HepG2 (cell line): ENCODE data around the gene COX10. TPM values are rescaled to one million over a fixed set of nuclear protein-coding genes. Genes with fewer than 3 reads are reported as not detected.

Experiments
- BCL3 ChIP-seq: sonication (generic); formaldehyde crosslinking; IDR thresholded peaks from 2 replicates; pipeline ENCODE4 v1.5.1; 2020; ENCODE audit warnings: mild to moderate bottlenecking, missing genetic modification reagents, moderate library complexity
- FLYWCH1 ChIP-seq: sonication (generic); formaldehyde crosslinking; IDR thresholded peaks from 2 replicates; pipeline ENCODE4 v1.8.1; 2023; ENCODE audit warnings: mild to moderate bottlenecking, missing genetic modification reagents
- HOMEZ ChIP-seq: IDR thresholded peaks from 2 replicates; pipeline ENCODE4 v1.6.1; 2016; ENCODE audit warnings: low read depth
- ISL2 ChIP-seq: sonication (generic); formaldehyde crosslinking; IDR thresholded peaks from 2 replicates; pipeline ENCODE4 v1.5.0; 2020; ENCODE audit warnings: missing genetic modification reagents
- MIXL1 ChIP-seq: IDR thresholded peaks from 2 replicates; pipeline ENCODE4 v1.6.1; 2016
- POLR2AphosphoS2 ChIP-seq: IDR thresholded peaks from 2 replicates; pipeline ENCODE4 v1.6.1; 2011; ENCODE audit warnings: low read depth, low read length, improper control_type of control experiment
- PREB ChIP-seq: sonication (generic); formaldehyde crosslinking; IDR thresholded peaks from 2 replicates; pipeline ENCODE4 v1.4.0; 2020; ENCODE audit warnings: missing genetic modification reagents
- SAFB2 ChIP-seq: sonication (generic); formaldehyde crosslinking; IDR thresholded peaks from 2 replicates; pipeline ENCODE4 v1.5.1; 2020; ENCODE audit warnings: missing genetic modification reagents, low read depth, mild to moderate bottlenecking, borderline replicate concordance
- SP1 ChIP-seq, 2 experiments: fragments of 450-650 bp in 1 of 2; sonication (generic) in 1 of 2; formaldehyde crosslinking in 1 of 2; IDR thresholded peaks; 2 replicates each; pipeline versions ENCODE4 v1.4.0 to v1.6.1; 2016 to 2020; ENCODE audit warnings: missing genetic modification reagents in 1 of 2
- TCF12 ChIP-seq, 2 experiments: fragments of 450-650 bp in 1 of 2; sonication (generic) in 1 of 2; formaldehyde crosslinking in 1 of 2; IDR thresholded peaks; 2 replicates each; pipeline versions ENCODE4 v1.6.1 to v1.8.0; 2017 to 2022; ENCODE audit warnings: antibody characterized with exemption in 1 of 2, mild to moderate bottlenecking in 1 of 2, missing genetic modification reagents in 1 of 2, moderate library complexity in 1 of 2
- TEAD2 ChIP-seq: sonication (generic); formaldehyde crosslinking; IDR thresholded peaks from 2 replicates; pipeline ENCODE4 v1.9.0; 2021; ENCODE audit warnings: missing genetic modification reagents
- YY1 ChIP-seq: IDR thresholded peaks from 2 replicates; pipeline ENCODE4 v1.6.1; 2011; ENCODE audit warnings: low read length, low read depth, moderate library complexity, mild to moderate bottlenecking; ENCODE audit not compliant: insufficient read depth, insufficient replicate concordance
- ZBTB25 ChIP-seq: IDR thresholded peaks from 2 replicates; pipeline ENCODE4 v1.6.1; 2018; ENCODE audit warnings: missing genetic modification reagents
- ZFP36L1 ChIP-seq: sonication (generic); formaldehyde crosslinking; IDR thresholded peaks from 2 replicates; pipeline ENCODE4 v1.8.0; 2022; ENCODE audit warnings: mild to moderate bottlenecking, missing genetic modification reagents, moderate library complexity
- ZFP91 ChIP-seq: sonication (generic); formaldehyde crosslinking; IDR thresholded peaks from 2 replicates; pipeline ENCODE4 v1.9.0; 2022; ENCODE audit warnings: missing genetic modification reagents, mild to moderate bottlenecking, borderline replicate concordance
- ZNF34 ChIP-seq: sonication (generic); formaldehyde crosslinking; IDR thresholded peaks from 2 replicates; pipeline ENCODE4 v1.4.0; 2020; ENCODE audit warnings: mild to moderate bottlenecking, missing genetic modification reagents, borderline replicate concordance
- ZNF512 ChIP-seq: sonication (generic); formaldehyde crosslinking; IDR thresholded peaks from 2 replicates; pipeline ENCODE4 v1.4.0; 2020; ENCODE audit warnings: mild to moderate bottlenecking, missing genetic modification reagents
- ZNF546 ChIP-seq: sonication (generic); formaldehyde crosslinking; conservative IDR thresholded peaks from 2 replicates; pipeline ENCODE4 v1.8.1; 2023; ENCODE audit warnings: mild to moderate bottlenecking, missing genetic modification reagents
- ZNF614 ChIP-seq: IDR thresholded peaks from 2 replicates; pipeline ENCODE4 v1.6.1; 2018; ENCODE audit warnings: missing biosample characterization, missing genetic modification reagents, inconsistent platforms, borderline replicate concordance
- ZNF776 ChIP-seq: sonication (generic); formaldehyde crosslinking; IDR thresholded peaks from 2 replicates; pipeline ENCODE4 v1.4.0; 2020; ENCODE audit warnings: mild to moderate bottlenecking, missing genetic modification reagents
- polyA plus RNA-seq, 8 experiments: library from polyadenylated mRNA; depleted of rRNA in 3 of 8; stranded (reverse) in 7 of 8; unstranded in 1 of 8; fragments of >200 nt; fragmentation: Illumina TruSeq in 4 of 8; extraction: Trizol in 4 of 8; gene quantifications; 2 replicates each; pipeline versions ENCODE4 v1.2.1 to v1.2.3, GENCODE V29; 2011 to 2016; ENCODE audit warnings: low read depth in 4 of 8, missing spikeins in 1 of 8, mixed read lengths in 1 of 8; ENCODE audit not compliant: insufficient read depth in 1 of 8
- total RNA-seq, 5 experiments: library from RNA; depleted of rRNA; stranded (reverse); fragments of >200 nt; fragmentation: Illumina TruSeq; extraction: Trizol; gene quantifications; 2 replicates each; pipeline ENCODE4 v1.2.3, GENCODE V29; 2016; ENCODE audit warnings: low read depth in 1 of 5

COX10 gene
- total and polyA plus RNA-seq, 2 of the 13 experiments (the other 11 are each of a cell fraction or from before 2014, with no cell fraction given): 13.9 to 20.1 TPM

GRCh38 chr17:14069251-14070021, at the start of gene COX10 (continued):
- TF ChIP-seq ZFP91 (CRISPR knock-in tag) (peak; percentile 95; the same call in 1 of the 2 replicates), ZNF34 (CRISPR knock-in tag) (no peak), ZNF546 (CRISPR knock-in tag) (0 out of 2 replicates have a peak, but pooled peaks have one; percentile 66), HOMEZ (CRISPR knock-in tag) (peak; percentile 71), ZBTB25 (CRISPR knock-in tag) (peak; percentile 82; the same call in 1 of the 2 replicates), ISL2 (CRISPR knock-in tag) (peak; percentile 70), POLR2AphosphoS2 (no peak), TCF12 (IDR thresholded peaks at IDR 0.05) (no peak), TCF12 (CRISPR knock-in tag; IDR thresholded peaks at IDR 0.05) (no peak), FLYWCH1 (CRISPR knock-in tag) (no peak), MIXL1 (CRISPR knock-in tag) (peak; percentile 53; the same call in 1 of the 2 replicates), SAFB2 (peak; percentile 79; the same call in 1 of the 2 replicates), TEAD2 (CRISPR knock-in tag) (no peak), YY1 (peak; percentile 99), ZFP36L1 (CRISPR knock-in tag) (no peak), SP1 (IDR thresholded peaks at IDR 0.05) (no peak), SP1 (CRISPR knock-in tag; IDR thresholded peaks at IDR 0.05) (peak; percentile 87), BCL3 (CRISPR knock-in tag) (peak; percentile 91; the same call in 1 of the 2 replicates), ZNF614 (CRISPR knock-in tag) (peak; percentile 71; the same call in 1 of the 2 replicates), ZNF776 (CRISPR knock-in tag) (no peak), PREB (CRISPR knock-in tag) (no peak), ZNF512 (CRISPR knock-in tag) (no peak)
